GM20431 (cell line): ENCODE measurements around the gene TRMU.

Source experiments
- in situ Hi-C: fragments of 300-500 bp; cut with MseI, MboI; formaldehyde crosslinking; loops from one replicate; pipeline ENCODE4 v1.15.0; 2020; ENCODE audit warnings: low sequenced_read_pairs; ENCODE audit not compliant: unreplicated experiment

Gene TRMU

GRCh38 chr22:46299101-46299500 is 36.4 kb upstream of the TRMU start:
- in situ Hi-C loops: no loop called here

GRCh38 chr22:46300491-46300890 is 35.0 kb upstream of the TRMU start:
- in situ Hi-C loops: loop anchor here (25.0 kb wide), 1 partner anchor 288 kb away; no protein-coding TSS in a partner anchor

GRCh38 chr22:46303347-46303965 is 32.1 kb upstream of the TRMU start:
- in situ Hi-C loops: loop anchor here (25.0 kb wide), 1 partner anchor 291 kb away; no protein-coding TSS in a partner anchor

- in situ Hi-C loops: loop anchor here (25.0 kb wide), 1 partner anchor 296 kb away; no protein-coding TSS in a partner anchor
These were observed 27.1 kb upstream of the TRMU start for GRCh38 chr22:46308283-46308988.

- in situ Hi-C loops: loop anchor here (25.0 kb wide), 1 partner anchor 297 kb away; no protein-coding TSS in a partner anchor
These were observed 25.9 kb upstream of the TRMU start for GRCh38 chr22:46309526-46310085.

- in situ Hi-C loops: loop anchor here (25.0 kb wide), 1 partner anchor 300 kb away; no protein-coding TSS in a partner anchor
These were observed 23.5 kb upstream of the TRMU start for GRCh38 chr22:46312056-46312455.

- in situ Hi-C loops: loop anchor here (25.0 kb wide), 1 partner anchor 301 kb away; no protein-coding TSS in a partner anchor
These were observed 22.7 kb upstream of the TRMU start for GRCh38 chr22:46312848-46313247.

- in situ Hi-C loops: loop anchor here (5.0 to 25.0 kb wide), 2 partner anchors 199 to 304 kb away; no protein-coding TSS in a partner anchor
These were observed 19.5 kb upstream of the TRMU start for GRCh38 chr22:46315976-46316375.

- in situ Hi-C loops: loop anchor here (5.0 to 25.0 kb wide), 2 partner anchors 200 to 305 kb away; no protein-coding TSS in a partner anchor
These were observed 17.9 kb upstream of the TRMU start for GRCh38 chr22:46317646-46318045.

- in situ Hi-C loops: loop anchor here (5.0 to 25.0 kb wide), 2 partner anchors 201 to 306 kb away; no protein-coding TSS in a partner anchor
These were observed 16.9 kb upstream of the TRMU start for GRCh38 chr22:46318576-46318975.

- in situ Hi-C loops: loop anchor here (5.0 to 25.0 kb wide), 2 partner anchors 202 to 307 kb away; no protein-coding TSS in a partner anchor
These were observed 16.2 kb upstream of the TRMU start for GRCh38 chr22:46319319-46319718.

GRCh38 chr22:46320166-46320710 is 15.3 kb upstream of the TRMU start:
- in situ Hi-C loops: loop anchor here (25.0 kb wide), 1 partner anchor 308 kb away; no protein-coding TSS in a partner anchor

- in situ Hi-C loops: loop anchor here (25.0 kb wide), 1 partner anchor 309 kb away; no protein-coding TSS in a partner anchor
These were observed 14.7 kb upstream of the TRMU start for GRCh38 chr22:46320716-46321386.

- in situ Hi-C loops: loop anchor here (25.0 kb wide), 1 partner anchor 310 kb away; no protein-coding TSS in a partner anchor
These were observed 12.8 kb upstream of the TRMU start for GRCh38 chr22:46322711-46323110.

- in situ Hi-C loops: loop anchor here (25.0 kb wide), 1 partner anchor 311 kb away; no protein-coding TSS in a partner anchor
These were observed 12.4 kb upstream of the TRMU start for GRCh38 chr22:46323162-46323561.

- in situ Hi-C loops: no loop called here
These were observed 9.3 kb upstream of the TRMU start for GRCh38 chr22:46326066-46326680.

- in situ Hi-C loops: no loop called here
These were observed 7.6 kb upstream of the TRMU start for GRCh38 chr22:46327691-46328465.

- in situ Hi-C loops: no loop called here
These were observed 6.7 kb upstream of the TRMU start for GRCh38 chr22:46328797-46329196.
